ENCODE data around the gene PREX1. TPM values are rescaled to one million over a fixed set of nuclear protein-coding genes. Genes with fewer than 3 reads are reported as not detected.

The PREX1 gene
- total RNA-seq, 4 donors from 2014 or later: 29.7 to 56.3 (median 46.6) TPM

DNA sequence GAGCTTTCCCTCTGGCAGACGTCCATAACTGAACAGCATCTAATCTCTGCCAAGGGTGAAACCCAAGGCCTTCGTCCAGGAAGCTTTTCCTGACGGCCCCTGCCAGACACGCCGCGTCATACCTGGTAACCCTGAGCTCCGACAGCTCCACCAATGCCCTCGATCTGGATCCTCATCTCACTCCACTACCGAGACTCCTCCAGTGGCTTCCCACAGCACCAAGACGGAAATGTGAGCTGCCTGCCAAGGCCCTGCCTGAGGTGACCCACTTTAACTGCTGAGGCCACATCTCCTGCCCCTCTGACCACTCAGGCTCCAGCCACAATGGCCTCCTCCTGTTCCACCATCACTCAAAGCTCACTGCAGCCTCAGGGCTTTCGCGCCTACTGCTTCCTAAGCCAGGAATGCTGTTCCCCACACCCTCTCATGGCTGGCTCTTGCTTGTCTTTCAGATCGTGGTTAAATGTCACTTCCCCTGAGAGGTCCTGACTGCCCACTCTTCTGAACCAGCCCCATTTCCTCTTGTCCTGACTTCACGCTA, 143.2 kb downstream of the PREX1 start:
- no peak for TF ChIP-seq CTCF (IDR thresholded peaks at IDR 0.05; ENCODE audit: low read depth)

DNA sequence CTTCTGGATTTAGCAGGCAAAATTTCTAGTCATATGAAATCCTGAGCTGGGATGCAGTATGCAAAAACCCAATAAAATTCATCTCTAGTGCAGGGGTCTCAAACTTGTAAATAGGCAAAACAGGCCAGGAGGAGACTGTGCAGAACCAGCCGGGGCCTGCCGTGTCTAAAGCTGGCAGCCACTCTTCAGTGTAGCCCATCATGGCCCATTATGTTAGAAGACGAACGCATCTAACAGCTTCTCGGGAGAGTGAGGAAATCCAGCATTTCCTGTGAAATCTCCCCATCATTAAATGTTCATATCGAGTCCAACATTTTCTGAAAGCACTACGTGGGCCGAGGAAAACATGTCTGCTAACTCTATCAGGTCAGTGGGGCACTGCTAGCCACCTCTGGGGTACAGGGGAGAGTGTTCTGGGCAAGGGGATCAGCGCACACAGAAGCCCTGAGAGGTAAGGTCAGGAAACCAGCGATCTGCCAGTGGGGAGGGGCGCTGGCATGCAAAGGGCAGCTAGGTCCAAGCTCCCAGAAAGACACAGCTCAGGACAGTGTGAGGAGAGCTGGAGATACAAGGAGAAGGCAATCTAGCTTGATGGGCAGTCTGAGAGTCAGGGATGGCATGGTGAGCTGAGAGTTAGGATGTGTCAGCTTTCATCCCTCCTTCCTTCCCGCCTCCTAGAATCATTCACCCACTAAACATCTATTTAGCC, 144.2 kb downstream of the PREX1 start:
- TF ChIP-seq CTCF (IDR thresholded peaks at IDR 0.05; ENCODE audit: low read depth): no peak

- no peak for TF ChIP-seq CTCF (IDR thresholded peaks at IDR 0.05; ENCODE audit: low read depth)
Measured at GRCh38 chr20:48682529-48683363, 145.1 kb downstream of the PREX1 start.

- TF ChIP-seq CTCF (IDR thresholded peaks at IDR 0.05; ENCODE audit: low read depth): no peak
Measured at GRCh38 chr20:48681873-48682426, 145.8 kb downstream of the PREX1 start.

DNA sequence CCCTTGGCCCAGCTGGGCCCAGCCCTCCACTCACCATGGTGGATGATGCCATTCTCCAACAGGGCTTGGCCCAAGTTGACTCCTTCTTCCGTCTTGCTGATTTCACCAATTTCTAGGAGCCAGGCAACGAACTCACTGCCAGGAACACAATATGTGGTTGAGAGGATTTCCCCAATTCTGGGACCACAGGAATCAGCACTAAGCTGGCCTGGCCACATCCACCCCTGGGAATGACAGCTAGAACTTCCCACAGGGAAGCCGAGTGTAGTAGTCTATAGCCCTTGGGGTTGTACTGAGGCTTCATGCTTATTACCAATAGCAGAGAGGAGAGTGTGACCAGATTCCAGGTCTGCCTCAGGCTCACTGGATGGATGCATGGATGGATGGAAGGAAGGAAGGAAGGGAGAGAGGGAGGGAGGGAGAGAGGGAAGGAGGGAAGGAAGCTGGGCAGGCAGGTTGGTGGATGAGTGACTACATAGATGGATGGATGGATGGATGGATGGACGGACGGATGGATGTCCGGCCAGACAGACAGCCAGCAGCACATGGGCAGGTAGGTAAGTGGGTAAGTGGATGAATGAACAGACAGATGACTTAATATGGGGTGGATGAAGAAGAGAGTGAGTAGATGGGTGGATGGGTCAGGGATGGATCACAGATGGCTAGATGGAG, 146.5 kb downstream of the PREX1 start:
- TF ChIP-seq CTCF (IDR thresholded peaks at IDR 0.05; ENCODE audit: low read depth): no peak

DNA sequence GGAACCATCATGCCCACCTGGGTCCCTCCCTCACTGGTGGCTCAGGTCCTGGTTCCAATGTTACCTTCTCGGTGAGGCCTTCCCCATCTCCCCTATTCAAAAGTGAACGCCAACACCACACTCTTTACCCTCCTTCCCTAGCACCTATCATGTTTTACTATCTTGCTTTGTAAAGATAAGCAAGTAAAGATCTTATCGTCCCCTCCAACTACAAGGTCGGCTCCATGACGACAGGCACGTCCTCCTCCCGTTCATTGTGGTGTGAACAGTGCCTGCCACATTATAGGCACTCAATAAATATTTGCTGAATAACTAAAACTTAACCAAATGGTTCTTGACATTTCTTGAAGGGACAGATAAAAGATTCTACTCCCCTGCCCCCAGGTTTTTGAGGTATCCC, 147.1 kb downstream of the PREX1 start:
- no peak for TF ChIP-seq CTCF (IDR thresholded peaks at IDR 0.05; ENCODE audit: low read depth)

All from subcutaneous adipose tissue (tissue), 4 donors.